K562 (cell line): ENCODE data around the gene DNAJB2. TPM values are rescaled to one million over a fixed set of nuclear protein-coding genes. Genes with fewer than 3 reads are reported as not detected.
A peak's percentile ranks its signal among the peaks of the same experiment; 100 is the strongest.

Source experiments
- ELF1 ChIP-seq: fragments of 200-800 bp; sonication (Bioruptor generic); IDR thresholded peaks from 2 replicates; pipeline ENCODE4 v1.6.1; 2016; ENCODE audit warnings: missing genetic modification characterization, missing compliant biosample characterization
- EWSR1 ChIP-seq: fragments of 450-650 bp; IDR thresholded peaks from 2 replicates; pipeline ENCODE4 v1.6.1; 2018; ENCODE audit warnings: borderline replicate concordance, mild to moderate bottlenecking, low read depth, moderate library complexity; ENCODE audit not compliant: partially characterized antibody
- KAT7 ChIP-seq: sonication (generic); formaldehyde crosslinking; IDR thresholded peaks from 2 replicates; pipeline ENCODE4 v1.8.0; 2022; ENCODE audit warnings: missing genetic modification reagents, mild to moderate bottlenecking, borderline replicate concordance
- KLF6 ChIP-seq: fragments of 250-450 bp; sonication (Bioruptor Pico); IDR thresholded peaks from 2 replicates; pipeline ENCODE4 v1.4.0; 2020; ENCODE audit warnings: mild to moderate bottlenecking, moderate library complexity, borderline replicate concordance
- MEIS2 ChIP-seq: fragments of 450-650 bp; IDR thresholded peaks from 2 replicates; pipeline ENCODE4 v1.6.1; 2014; ENCODE audit warnings: mild to moderate bottlenecking; ENCODE audit not compliant: partially characterized antibody
- MIER1 ChIP-seq: fragments of 450-650 bp; IDR thresholded peaks from 2 replicates; pipeline ENCODE4 v1.6.1; 2016; ENCODE audit warnings: antibody characterized with exemption, mild to moderate bottlenecking, low read depth
- PML ChIP-seq: IDR thresholded peaks from 2 replicates; pipeline ENCODE4 v1.6.1; 2012; ENCODE audit warnings: low read length, inconsistent platforms
- SAP30 ChIP-seq: fragments of 200-600 bp; sonication (generic); IDR thresholded peaks from 2 replicates; pipeline ENCODE4 v1.6.1; 2012; ENCODE audit warnings: borderline replicate concordance, low read depth, mild to moderate bottlenecking, moderate library complexity, low read length, control low read depth, inconsistent platforms; ENCODE audit not compliant: insufficient read depth, poor library complexity, severe bottlenecking
- TAF1 ChIP-seq: IDR thresholded peaks from 2 replicates; pipeline ENCODE4 v1.6.1; 2011; ENCODE audit warnings: mild to moderate bottlenecking, low read length, moderate library complexity; ENCODE audit not compliant: insufficient read depth, control insufficient read depth, severe bottlenecking; ENCODE audit errors: extremely low read depth
- TBP ChIP-seq: optimal IDR thresholded peaks from 2 replicates; pipeline ENCODE3; 2011; ENCODE audit warnings: low read depth, low read length, improper control_type of control experiment
- YY1 ChIP-seq, 3 experiments: IDR thresholded peaks; 2 replicates each; pipeline ENCODE4 v1.6.1; 2011; ENCODE audit warnings: low read length in 2 of 3, mild to moderate bottlenecking in 2 of 3, moderate library complexity in 2 of 3, borderline replicate concordance in 1 of 3, control low read depth in 1 of 3, low read depth in 1 of 3; ENCODE audit not compliant: insufficient read depth in 3 of 3, insufficient replicate concordance in 2 of 3, control insufficient read depth in 1 of 3, insufficient read length in 1 of 3; ENCODE audit errors: extremely low read depth in 1 of 3
- ZBTB7A ChIP-seq: IDR thresholded peaks from 2 replicates; pipeline ENCODE4 v1.6.1; 2011; ENCODE audit warnings: low read depth, mild to moderate bottlenecking, low read length, moderate library complexity, borderline replicate concordance; ENCODE audit not compliant: control insufficient read depth
- polyA plus RNA-seq, 8 experiments: library from polyadenylated mRNA; depleted of rRNA in 4 of 8; stranded (reverse) in 5 of 8; unstranded in 3 of 8; fragments of >200 nt; fragmentation: Nextera tagmentation in 2 of 8; fragmentation: Illumina TruSeq in 1 of 8; extraction: Ambion mirVana in 2 of 8; extraction: Trizol in 1 of 8; gene quantifications; 2 replicates each; pipeline versions ENCODE4 v1.2.1 to v1.2.3, GENCODE V29; 2011 to 2014; ENCODE audit warnings: inconsistent platforms in 1 of 8, missing spikeins in 1 of 8
- total RNA-seq, 7 experiments: library from RNA; depleted of rRNA in 6 of 7; stranded (reverse); fragments of >200 nt in 6 of 7; fragmentation: Illumina TruSeq in 2 of 7; extraction: Trizol in 2 of 7; gene quantifications; 2 replicates each; pipeline versions ENCODE4 v1.2.1 to v1.2.3, GENCODE V29; 2011 to 2021; ENCODE audit warnings: low replicate concordance in 1 of 7
- TF ChIP-seq, protein P1 (sequence below): sonication (generic); formaldehyde crosslinking; IDR thresholded peaks from 2 replicates; pipeline ENCODE4 v1.8.0; 2023; ENCODE audit warnings: missing genetic modification reagents, mild to moderate bottlenecking, borderline replicate concordance
- TF ChIP-seq, protein P2 (sequence below), 2 experiments: IDR thresholded peaks; 2 replicates each; pipeline ENCODE4 v1.6.1; 2012; ENCODE audit warnings: improper control_type of control experiment in 2 of 2, low read depth in 2 of 2, low read length in 2 of 2, borderline replicate concordance in 1 of 2

Gene DNAJB2
- total and polyA plus RNA-seq, 9 of the 15 experiments (the other 6 are each of a cell fraction or from before 2014, with no cell fraction given), result 0.08 to 3.0 (median 2.2) TPM; not detected in 1

DNA sequence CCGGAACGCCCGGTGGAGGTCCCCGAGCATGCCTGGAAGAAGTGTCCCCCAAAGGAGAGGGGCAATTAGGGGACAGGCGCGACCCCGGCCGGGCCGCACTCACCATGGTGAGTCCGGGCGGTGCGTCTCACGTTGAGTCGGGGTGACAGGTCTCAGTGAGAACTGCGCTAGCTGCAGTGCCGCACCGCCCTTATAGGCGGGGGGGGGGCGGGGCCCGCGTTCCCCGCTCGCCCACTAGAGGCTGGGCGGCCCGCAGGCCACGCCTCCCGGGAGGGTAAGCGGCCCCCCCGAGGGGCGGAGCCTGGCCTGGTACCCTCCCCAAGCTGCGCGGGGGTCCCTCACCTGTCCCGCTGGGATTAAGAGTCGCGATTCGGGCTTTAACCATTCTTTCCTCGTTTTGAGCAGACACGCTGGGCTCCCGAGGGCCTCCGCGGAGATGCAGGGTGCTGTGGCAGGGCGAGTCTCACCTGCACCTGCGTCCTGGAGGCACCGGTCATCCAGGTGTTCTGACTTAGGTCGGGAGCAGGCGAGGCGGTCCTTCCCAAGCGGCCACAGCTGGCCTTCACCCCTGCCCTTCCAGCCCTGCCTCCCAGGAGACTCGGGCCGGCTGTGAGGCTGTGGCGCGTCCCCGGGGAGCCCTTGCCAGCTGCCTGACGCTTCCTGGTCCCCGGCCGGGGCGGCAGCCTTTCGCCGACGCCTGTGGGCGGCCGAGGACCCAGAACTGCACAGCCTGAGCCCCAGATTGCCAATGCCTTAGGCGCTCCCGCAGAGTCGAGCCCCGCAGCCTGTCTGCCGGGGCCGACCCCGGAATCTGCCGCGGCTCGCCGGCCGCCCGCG is 25.2 kb upstream of the DNAJB2 start, which contains the start of gene TUBA4A (continued):
- TF ChIP-seq YY1 (IDR thresholded peaks at IDR 0.05; ENCODE audit: borderline replicate concordance in 1 of 3, control insufficient read depth in 1 of 3, extremely low read depth in 1 of 3, insufficient read depth in 3 of 3, insufficient read length in 1 of 3, insufficient replicate concordance in 2 of 3, low read depth in 1 of 3, low read length in 2 of 3), result peak in 1 of 3 experiments; percentile 8
- no peak for TF ChIP-seq KLF6 (CRISPR knock-in tag)
- peak; percentile 53 for TF ChIP-seq ELF1
- peak; percentile 63 for TF ChIP-seq TAF1
- peak; percentile 24; the same call in 1 of the 2 replicates for TF ChIP-seq KAT7 (CRISPR knock-in tag)
- no peak for TF ChIP-seq MIER1
- no peak for TF ChIP-seq EWSR1
- TF ChIP-seq, protein P1, sequence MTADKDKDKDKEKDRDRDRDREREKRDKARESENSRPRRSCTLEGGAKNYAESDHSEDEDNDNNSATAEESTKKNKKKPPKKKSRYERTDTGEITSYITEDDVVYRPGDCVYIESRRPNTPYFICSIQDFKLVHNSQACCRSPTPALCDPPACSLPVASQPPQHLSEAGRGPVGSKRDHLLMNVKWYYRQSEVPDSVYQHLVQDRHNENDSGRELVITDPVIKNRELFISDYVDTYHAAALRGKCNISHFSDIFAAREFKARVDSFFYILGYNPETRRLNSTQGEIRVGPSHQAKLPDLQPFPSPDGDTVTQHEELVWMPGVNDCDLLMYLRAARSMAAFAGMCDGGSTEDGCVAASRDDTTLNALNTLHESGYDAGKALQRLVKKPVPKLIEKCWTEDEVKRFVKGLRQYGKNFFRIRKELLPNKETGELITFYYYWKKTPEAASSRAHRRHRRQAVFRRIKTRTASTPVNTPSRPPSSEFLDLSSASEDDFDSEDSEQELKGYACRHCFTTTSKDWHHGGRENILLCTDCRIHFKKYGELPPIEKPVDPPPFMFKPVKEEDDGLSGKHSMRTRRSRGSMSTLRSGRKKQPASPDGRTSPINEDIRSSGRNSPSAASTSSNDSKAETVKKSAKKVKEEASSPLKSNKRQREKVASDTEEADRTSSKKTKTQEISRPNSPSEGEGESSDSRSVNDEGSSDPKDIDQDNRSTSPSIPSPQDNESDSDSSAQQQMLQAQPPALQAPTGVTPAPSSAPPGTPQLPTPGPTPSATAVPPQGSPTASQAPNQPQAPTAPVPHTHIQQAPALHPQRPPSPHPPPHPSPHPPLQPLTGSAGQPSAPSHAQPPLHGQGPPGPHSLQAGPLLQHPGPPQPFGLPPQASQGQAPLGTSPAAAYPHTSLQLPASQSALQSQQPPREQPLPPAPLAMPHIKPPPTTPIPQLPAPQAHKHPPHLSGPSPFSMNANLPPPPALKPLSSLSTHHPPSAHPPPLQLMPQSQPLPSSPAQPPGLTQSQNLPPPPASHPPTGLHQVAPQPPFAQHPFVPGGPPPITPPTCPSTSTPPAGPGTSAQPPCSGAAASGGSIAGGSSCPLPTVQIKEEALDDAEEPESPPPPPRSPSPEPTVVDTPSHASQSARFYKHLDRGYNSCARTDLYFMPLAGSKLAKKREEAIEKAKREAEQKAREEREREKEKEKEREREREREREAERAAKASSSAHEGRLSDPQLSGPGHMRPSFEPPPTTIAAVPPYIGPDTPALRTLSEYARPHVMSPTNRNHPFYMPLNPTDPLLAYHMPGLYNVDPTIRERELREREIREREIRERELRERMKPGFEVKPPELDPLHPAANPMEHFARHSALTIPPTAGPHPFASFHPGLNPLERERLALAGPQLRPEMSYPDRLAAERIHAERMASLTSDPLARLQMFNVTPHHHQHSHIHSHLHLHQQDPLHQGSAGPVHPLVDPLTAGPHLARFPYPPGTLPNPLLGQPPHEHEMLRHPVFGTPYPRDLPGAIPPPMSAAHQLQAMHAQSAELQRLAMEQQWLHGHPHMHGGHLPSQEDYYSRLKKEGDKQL, result no peak
- no peak for TF ChIP-seq PML
- TF ChIP-seq ZBTB7A, result peak; percentile 50
- TF ChIP-seq TBP, result peak; percentile 96
- peak; percentile 22 for TF ChIP-seq SAP30
- TF ChIP-seq, protein P2, sequence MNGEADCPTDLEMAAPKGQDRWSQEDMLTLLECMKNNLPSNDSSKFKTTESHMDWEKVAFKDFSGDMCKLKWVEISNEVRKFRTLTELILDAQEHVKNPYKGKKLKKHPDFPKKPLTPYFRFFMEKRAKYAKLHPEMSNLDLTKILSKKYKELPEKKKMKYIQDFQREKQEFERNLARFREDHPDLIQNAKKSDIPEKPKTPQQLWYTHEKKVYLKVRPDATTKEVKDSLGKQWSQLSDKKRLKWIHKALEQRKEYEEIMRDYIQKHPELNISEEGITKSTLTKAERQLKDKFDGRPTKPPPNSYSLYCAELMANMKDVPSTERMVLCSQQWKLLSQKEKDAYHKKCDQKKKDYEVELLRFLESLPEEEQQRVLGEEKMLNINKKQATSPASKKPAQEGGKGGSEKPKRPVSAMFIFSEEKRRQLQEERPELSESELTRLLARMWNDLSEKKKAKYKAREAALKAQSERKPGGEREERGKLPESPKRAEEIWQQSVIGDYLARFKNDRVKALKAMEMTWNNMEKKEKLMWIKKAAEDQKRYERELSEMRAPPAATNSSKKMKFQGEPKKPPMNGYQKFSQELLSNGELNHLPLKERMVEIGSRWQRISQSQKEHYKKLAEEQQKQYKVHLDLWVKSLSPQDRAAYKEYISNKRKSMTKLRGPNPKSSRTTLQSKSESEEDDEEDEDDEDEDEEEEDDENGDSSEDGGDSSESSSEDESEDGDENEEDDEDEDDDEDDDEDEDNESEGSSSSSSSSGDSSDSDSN (IDR thresholded peaks at IDR 0.05; ENCODE audit: borderline replicate concordance in 1 of 2, low read depth in 2 of 2, low read length in 2 of 2), result no peak
- TF ChIP-seq MEIS2, result peak; percentile 38
